HL-60 (cell line): ENCODE data around the gene SPATA13.
"Not testable (repeated sequence)": the region's sequence is repeated elsewhere in the genome, so short reads cannot be mapped to it uniquely, and the experiment has no call there.

ENCODE experiments used
- DNase-seq, 2 experiments: peaks; one replicate each; pipeline ENCODE4 v3.0.0-alpha.2; 2010 to 2020; ENCODE audit warnings: low read depth in 1 of 2, low spot score in 1 of 2
- H3K27ac ChIP-seq: fragments of 250-450 bp; sonication (Bioruptor Pico); replicated peaks from 2 replicates; pipeline ENCODE4 v1.5.1; 2020; ENCODE audit warnings: mild to moderate bottlenecking, moderate library complexity
- H3K27me3 ChIP-seq: fragments of 250-450 bp; sonication (Bioruptor Pico); 2 replicates; pipeline ENCODE4 v1.5.1; 2021; ENCODE audit warnings: mild to moderate bottlenecking, moderate library complexity; ENCODE audit not compliant: insufficient read depth, poor library complexity, severe bottlenecking
- H3K4me3 ChIP-seq: replicated peaks from 2 replicates; pipeline ENCODE4 v1.5.1; 2011; ENCODE audit warnings: mild to moderate bottlenecking, control low read depth, low read length; ENCODE audit not compliant: insufficient read depth
- CTCF ChIP-seq: IDR thresholded peaks from one replicate; pipeline ENCODE4 v1.5.1; 2011; ENCODE audit warnings: low read length, control low read depth, inconsistent platforms; ENCODE audit not compliant: insufficient read depth
- GABPA ChIP-seq: IDR thresholded peaks from 2 replicates; pipeline ENCODE4 v1.6.1; 2012; ENCODE audit warnings: low read depth
- POLR2AphosphoS5 ChIP-seq: IDR thresholded peaks from 2 replicates; pipeline ENCODE4 v1.6.1; 2012; ENCODE audit warnings: low read depth
- REST ChIP-seq: IDR thresholded peaks from 2 replicates; pipeline ENCODE4 v1.6.1; 2012; ENCODE audit warnings: low read depth; ENCODE audit not compliant: insufficient replicate concordance
- SPI1 ChIP-seq: IDR thresholded peaks from 2 replicates; pipeline ENCODE4 v1.6.1; 2012; ENCODE audit warnings: low read depth, mild to moderate bottlenecking, borderline replicate concordance

The SPATA13 gene

GRCh38 chr13:24215126-24215525 is 54.6 kb downstream of the SPATA13 start:
- TF ChIP-seq REST: no peak
- no peak for TF ChIP-seq SPI1
- TF ChIP-seq POLR2AphosphoS5: no peak
- Histone ChIP-seq H3K27ac (no peak overlapping the region), H3K27me3 (no peaks in the 10 kb centered on the region), H3K4me3 (no peak overlapping the region)
- no peak for DNase-seq

GRCh38 chr13:24215732-24216131 is 55.2 kb downstream of the SPATA13 start:
- TF ChIP-seq CTCF (no peak), REST (no peak), POLR2AphosphoS5 (no peak), GABPA (no peak), SPI1 (no peak)
- DNase-seq: no peak
- no peak overlapping the region for H3K27ac ChIP-seq

GRCh38 chr13:24216176-24216575 is 55.7 kb downstream of the SPATA13 start:
- Histone ChIP-seq H3K4me3 (no peak overlapping the region), H3K27ac (no peak overlapping the region), H3K27me3 (no peaks in the 10 kb centered on the region)
- TF ChIP-seq GABPA: no peak
- no peak for TF ChIP-seq POLR2AphosphoS5
- TF ChIP-seq CTCF: no peak
- TF ChIP-seq SPI1: no peak
- TF ChIP-seq REST: no peak
- DNase-seq: no peak

More at GRCh38 chr13:24215732-24216131, 55.2 kb downstream of the SPATA13 start:
- Histone ChIP-seq H3K4me3 (no peak overlapping the region), H3K27me3 (no peaks in the 10 kb centered on the region)

GRCh38 chr13:24216779-24217178 is 56.3 kb downstream of the SPATA13 start:
- not testable (repeated sequence) for DNase-seq, H3K4me3 ChIP-seq, H3K27me3 ChIP-seq, H3K27ac ChIP-seq
